ENCODE results near the gene C19orf18. TPM values are rescaled to one million over a fixed set of nuclear protein-coding genes. Genes with fewer than 3 reads are reported as not detected.

The C19orf18 gene
- total RNA-seq, 1 donor from 2014 or later: 1.2 TPM

DNA sequence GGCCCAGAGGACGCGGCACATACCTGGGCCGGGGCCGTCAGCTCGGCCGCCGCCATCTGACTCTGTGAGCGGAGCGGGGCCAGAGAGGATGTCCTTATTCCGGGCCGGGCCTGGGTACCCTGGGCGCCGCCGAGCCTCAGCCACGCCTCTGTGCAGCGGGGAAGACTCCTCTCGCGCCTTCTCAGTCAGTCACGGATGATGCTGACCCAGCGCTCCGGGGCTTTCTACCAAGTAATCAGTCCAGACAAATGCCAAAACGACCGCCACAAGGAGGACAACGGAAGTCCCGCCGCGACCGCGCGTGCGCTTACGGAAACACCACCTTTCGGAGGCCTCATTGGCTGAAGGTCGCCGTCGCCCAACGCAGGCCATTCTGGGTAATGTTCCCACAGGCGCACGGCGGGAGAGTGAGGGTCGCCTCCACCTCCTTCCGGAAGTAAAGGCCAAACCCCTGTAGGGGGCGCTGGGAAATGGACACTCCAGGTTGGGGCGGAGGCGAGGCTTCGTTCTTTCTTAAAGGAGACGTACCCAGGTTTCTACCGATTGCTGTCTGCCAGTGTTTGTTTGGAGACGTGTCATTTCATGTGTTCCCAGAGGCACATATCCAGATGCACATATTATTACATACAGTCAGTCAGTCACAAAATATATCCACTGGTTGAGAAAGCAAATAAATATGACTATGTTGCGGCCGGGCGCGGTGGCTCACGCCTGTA lies 26.8 kb downstream of the C19orf18 start, which contains the start of gene ZNF256:
Gene ZNF256 (minus strand): TSS at position 288 of the 716 bp plus-strand sequence. CDS start 232 bp downstream, at position 56.
- peaks cover 39% of the 10 kb centered on the region for H3K9me3 Mint-ChIP-seq
- DNase-seq (ENCODE audit: low read depth, low spot score): peak; percentile 97

DNA sequence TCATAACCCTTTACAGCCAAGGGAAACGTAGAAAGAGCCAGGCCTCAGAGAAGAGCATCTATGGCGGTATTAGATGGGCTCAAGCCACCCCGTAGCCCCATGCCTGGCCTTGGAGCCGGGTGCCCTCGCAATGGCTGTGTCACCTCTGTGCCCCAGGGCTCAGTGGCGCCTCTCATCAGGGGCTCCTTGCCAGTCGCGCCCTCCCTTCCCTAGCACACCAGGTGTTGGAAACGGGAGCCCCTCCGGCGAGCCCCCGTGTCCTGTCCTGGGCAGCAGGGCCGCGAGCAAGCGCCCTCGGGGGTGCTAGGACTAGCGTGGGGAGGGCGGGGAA lies 27.3 kb downstream of the C19orf18 start:
- no peak overlapping the region for H3K27ac Mint-ChIP-seq (ENCODE audit: unreplicated experiment)
- TF ChIP-seq, protein P1, sequence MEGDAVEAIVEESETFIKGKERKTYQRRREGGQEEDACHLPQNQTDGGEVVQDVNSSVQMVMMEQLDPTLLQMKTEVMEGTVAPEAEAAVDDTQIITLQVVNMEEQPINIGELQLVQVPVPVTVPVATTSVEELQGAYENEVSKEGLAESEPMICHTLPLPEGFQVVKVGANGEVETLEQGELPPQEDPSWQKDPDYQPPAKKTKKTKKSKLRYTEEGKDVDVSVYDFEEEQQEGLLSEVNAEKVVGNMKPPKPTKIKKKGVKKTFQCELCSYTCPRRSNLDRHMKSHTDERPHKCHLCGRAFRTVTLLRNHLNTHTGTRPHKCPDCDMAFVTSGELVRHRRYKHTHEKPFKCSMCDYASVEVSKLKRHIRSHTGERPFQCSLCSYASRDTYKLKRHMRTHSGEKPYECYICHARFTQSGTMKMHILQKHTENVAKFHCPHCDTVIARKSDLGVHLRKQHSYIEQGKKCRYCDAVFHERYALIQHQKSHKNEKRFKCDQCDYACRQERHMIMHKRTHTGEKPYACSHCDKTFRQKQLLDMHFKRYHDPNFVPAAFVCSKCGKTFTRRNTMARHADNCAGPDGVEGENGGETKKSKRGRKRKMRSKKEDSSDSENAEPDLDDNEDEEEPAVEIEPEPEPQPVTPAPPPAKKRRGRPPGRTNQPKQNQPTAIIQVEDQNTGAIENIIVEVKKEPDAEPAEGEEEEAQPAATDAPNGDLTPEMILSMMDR (conservative IDR thresholded peaks at IDR 0.05): no peak
- peak overlapping the region; percentile 67 for H3K4me3 Mint-ChIP-seq
- H3K4me1 Mint-ChIP-seq: peaks cover 21% of the 10 kb centered on the region
- no peak for DNase-seq (ENCODE audit: low read depth, low spot score)
- peaks cover 57% of the 10 kb centered on the region for H3K36me3 Mint-ChIP-seq (ENCODE audit: low read depth)
- H3K9me3 Mint-ChIP-seq: peaks cover 42% of the 10 kb centered on the region
- H3K27me3 Mint-ChIP-seq (ENCODE audit: low read depth): peaks cover 3% of the 10 kb centered on the region

More for the DNA sequence above, 26.8 kb downstream of the C19orf18 start, which contains the start of gene ZNF256:
- H3K36me3 Mint-ChIP-seq (ENCODE audit: low read depth): peaks cover 52% of the 10 kb centered on the region
- H3K27me3 Mint-ChIP-seq (ENCODE audit: low read depth): peaks cover 3% of the 10 kb centered on the region
- peak within 1 kb of the TSS; percentile 99 for H3K4me3 Mint-ChIP-seq
- H3K4me1 Mint-ChIP-seq: peaks cover 21% of the 10 kb centered on the region
- TF ChIP-seq, protein P1 (conservative IDR thresholded peaks at IDR 0.05): peak; percentile 77
- peak within 1 kb of the TSS; percentile 97 for H3K27ac Mint-ChIP-seq (ENCODE audit: unreplicated experiment)

DNA sequence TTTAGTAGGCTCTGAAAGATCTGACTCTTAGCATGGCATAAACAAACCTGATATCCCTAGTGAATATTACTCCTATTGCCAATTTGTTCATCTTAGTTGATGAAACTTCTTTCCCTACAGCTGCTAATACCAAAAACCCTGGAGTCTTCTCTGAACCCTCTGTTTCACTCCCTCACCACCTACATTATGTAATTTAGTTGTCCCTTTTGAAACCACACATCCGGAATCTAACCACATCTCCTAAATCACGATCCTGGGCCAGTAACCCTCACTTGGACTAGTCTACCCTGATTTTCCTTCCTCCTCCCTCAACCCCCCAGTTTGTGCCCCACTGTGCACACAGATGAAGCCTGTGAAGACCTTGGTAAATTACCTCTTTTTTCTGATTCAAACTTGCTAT lies 28.0 kb downstream of the C19orf18 start:
- H3K9me3 Mint-ChIP-seq: peaks cover 47% of the 10 kb centered on the region
- H3K27ac Mint-ChIP-seq (ENCODE audit: unreplicated experiment): no peak overlapping the region
- peaks cover 3% of the 10 kb centered on the region for H3K27me3 Mint-ChIP-seq (ENCODE audit: low read depth)
- TF ChIP-seq, protein P1 (conservative IDR thresholded peaks at IDR 0.05): no peak
- H3K36me3 Mint-ChIP-seq (ENCODE audit: low read depth): peaks cover 62% of the 10 kb centered on the region
- DNase-seq (ENCODE audit: low read depth, low spot score): no peak
- H3K4me1 Mint-ChIP-seq: peaks cover 21% of the 10 kb centered on the region
- H3K4me3 Mint-ChIP-seq: peak overlapping the region; percentile 67

DNA sequence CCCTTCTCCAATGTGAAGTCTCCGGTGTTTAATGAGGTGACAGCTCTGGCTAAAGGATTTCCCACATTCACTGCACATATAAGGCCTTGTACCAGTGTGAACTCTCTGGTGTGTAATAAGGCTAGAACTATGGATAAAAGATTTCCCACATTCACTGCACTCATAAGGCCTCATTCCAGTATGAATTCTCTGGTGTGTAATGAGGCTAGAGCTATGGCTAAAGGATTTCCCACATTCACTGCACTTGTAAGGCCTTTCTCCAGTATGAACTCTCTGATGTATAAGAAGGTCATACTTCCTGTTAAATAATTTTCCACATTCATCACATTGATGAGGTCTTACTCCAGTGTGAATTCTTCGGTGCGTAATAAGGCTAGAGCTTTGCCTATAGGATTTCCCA lies 32.7 kb downstream of the C19orf18 start:
- Mint-ChIP-seq H3K36me3 (ENCODE audit: low read depth) (peaks cover 75% of the 10 kb centered on the region), H3K4me1 (peaks cover 11% of the 10 kb centered on the region), H3K27ac (ENCODE audit: unreplicated experiment) (no peak overlapping the region), H3K4me3 (peak overlapping the region; percentile 33), H3K27me3 (ENCODE audit: low read depth) (no peaks in the 10 kb centered on the region), H3K9me3 (peaks cover 50% of the 10 kb centered on the region)
- TF ChIP-seq, protein P1 (conservative IDR thresholded peaks at IDR 0.05): no peak
- DNase-seq (ENCODE audit: low read depth, low spot score): no peak

DNA sequence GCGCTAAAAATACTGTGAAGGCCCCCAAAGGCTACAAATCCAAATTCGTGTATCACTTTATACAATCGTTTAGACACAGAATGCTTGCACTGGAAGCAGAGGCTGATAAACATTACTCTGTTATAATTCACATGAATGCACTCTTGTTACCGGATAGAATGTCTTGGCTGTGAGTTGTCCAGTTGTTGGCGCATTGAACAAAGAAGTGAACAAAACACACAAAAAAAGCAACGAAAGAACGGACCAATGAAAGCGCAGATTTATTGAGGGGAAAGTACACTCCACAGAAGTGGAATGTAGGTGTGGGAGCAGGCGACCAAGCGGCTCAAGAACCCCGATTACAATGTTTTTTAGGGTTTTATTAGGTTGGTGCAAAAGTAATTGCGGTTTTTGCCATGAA lies 38.6 kb downstream of the C19orf18 start:
- Mint-ChIP-seq H3K9me3 (peaks cover 35% of the 10 kb centered on the region), H3K4me1 (peaks cover 12% of the 10 kb centered on the region)
- no peak for DNase-seq (ENCODE audit: low read depth, low spot score)

More for the DNA sequence above, 38.6 kb downstream of the C19orf18 start:
- Mint-ChIP-seq H3K4me3 (peak overlapping the region; percentile 100), H3K27ac (ENCODE audit: unreplicated experiment) (no peak overlapping the region), H3K27me3 (ENCODE audit: low read depth) (peaks cover 4% of the 10 kb centered on the region), H3K36me3 (ENCODE audit: low read depth) (peaks cover 73% of the 10 kb centered on the region)
- TF ChIP-seq, protein P1 (conservative IDR thresholded peaks at IDR 0.05): no peak

All from neural crest cell (in vitro differentiated cells).